HepG2 (cell line): ENCODE data around the gene SNRNP48. TPM values are rescaled to one million over a fixed set of nuclear protein-coding genes. Genes with fewer than 3 reads are reported as not detected.

Source experiments
- BCL6 ChIP-seq: IDR thresholded peaks from 2 replicates; pipeline ENCODE4 v1.6.1; 2016; ENCODE audit warnings: missing genetic modification reagents, missing compliant biosample characterization
- DNMT1 ChIP-seq: sonication (generic); formaldehyde crosslinking; IDR thresholded peaks from 2 replicates; pipeline ENCODE4 v1.5.1; 2020; ENCODE audit warnings: mild to moderate bottlenecking, missing genetic modification reagents
- DPF2 ChIP-seq: sonication (generic); formaldehyde crosslinking; IDR thresholded peaks from 2 replicates; pipeline ENCODE4 v1.4.0; 2020; ENCODE audit warnings: mild to moderate bottlenecking, low read depth, missing genetic modification reagents, borderline replicate concordance
- DR1 ChIP-seq: sonication (generic); formaldehyde crosslinking; IDR thresholded peaks from 2 replicates; pipeline ENCODE4 v1.8.0; 2021; ENCODE audit warnings: mild to moderate bottlenecking, missing genetic modification reagents, inconsistent platforms
- EHMT2 ChIP-seq: fragments of 200-600 bp; sonication (generic); IDR thresholded peaks from 2 replicates; pipeline ENCODE4 v1.7.0; 2017; ENCODE audit warnings: antibody characterized with exemption, low read depth, low read length, borderline replicate concordance
- HIVEP1 ChIP-seq: sonication (generic); formaldehyde crosslinking; IDR thresholded peaks from 2 replicates; pipeline ENCODE4 v1.4.0; 2020; ENCODE audit warnings: mild to moderate bottlenecking, missing genetic modification reagents
- PAWR ChIP-seq: sonication (generic); formaldehyde crosslinking; IDR thresholded peaks from 2 replicates; pipeline ENCODE4 v1.4.0; 2020; ENCODE audit warnings: missing genetic modification reagents, mild to moderate bottlenecking, borderline replicate concordance
- SIN3B ChIP-seq: fragments of 150-350 bp; IDR thresholded peaks from 2 replicates; pipeline ENCODE4 v1.6.1; 2014; ENCODE audit warnings: low read length
- SRSF1 ChIP-seq: fragments of 200-400 bp; formaldehyde crosslinking; optimal IDR thresholded peaks from 2 replicates; pipeline ENCODE3; 2017; ENCODE audit warnings: mild to moderate bottlenecking, low read depth, low read length, moderate library complexity
- SRSF9 ChIP-seq: fragments of 200-400 bp; formaldehyde crosslinking; IDR thresholded peaks from 2 replicates; pipeline ENCODE4 v1.6.1; 2018; ENCODE audit warnings: borderline replicate concordance, mild to moderate bottlenecking, low read depth, low read length; ENCODE audit not compliant: insufficient read depth, poor library complexity, severe bottlenecking
- TIGD3 ChIP-seq: sonication (generic); formaldehyde crosslinking; IDR thresholded peaks from 2 replicates; pipeline ENCODE4 v1.5.1; 2020; ENCODE audit warnings: mild to moderate bottlenecking, missing genetic modification reagents, borderline replicate concordance
- ZBTB39 ChIP-seq: sonication (generic); formaldehyde crosslinking; IDR thresholded peaks from 2 replicates; pipeline ENCODE4 v1.5.0; 2020; ENCODE audit warnings: missing genetic modification reagents
- ZFAT ChIP-seq: sonication (generic); formaldehyde crosslinking; conservative IDR thresholded peaks from 2 replicates; pipeline ENCODE4 v1.8.1; 2023; ENCODE audit warnings: missing genetic modification reagents, inconsistent platforms
- ZFP62 ChIP-seq: sonication (generic); formaldehyde crosslinking; IDR thresholded peaks from 2 replicates; pipeline ENCODE4 v1.4.0; 2020; ENCODE audit warnings: missing genetic modification reagents
- ZNF333 ChIP-seq: sonication (generic); formaldehyde crosslinking; IDR thresholded peaks from 2 replicates; pipeline ENCODE4 v1.4.0; 2020; ENCODE audit warnings: mild to moderate bottlenecking, missing genetic modification reagents, borderline replicate concordance
- ZNF496 ChIP-seq: sonication (generic); formaldehyde crosslinking; IDR thresholded peaks from 2 replicates; pipeline ENCODE4 v1.8.1; 2023; ENCODE audit warnings: mild to moderate bottlenecking, moderate library complexity, missing genetic modification reagents; ENCODE audit not compliant: insufficient replicate concordance
- ZNF567 ChIP-seq: sonication (generic); formaldehyde crosslinking; IDR thresholded peaks from 2 replicates; pipeline ENCODE4 v1.8.1; 2023; ENCODE audit warnings: mild to moderate bottlenecking, missing genetic modification reagents, borderline replicate concordance
- ZNF609 ChIP-seq: sonication (generic); formaldehyde crosslinking; IDR thresholded peaks from 2 replicates; pipeline ENCODE4 v1.4.0; 2020; ENCODE audit warnings: mild to moderate bottlenecking, missing genetic modification reagents, borderline replicate concordance
- ZNF777 ChIP-seq: sonication (generic); formaldehyde crosslinking; IDR thresholded peaks from 2 replicates; pipeline ENCODE4 v1.4.0; 2020; ENCODE audit warnings: missing genetic modification reagents
- ZSCAN5A ChIP-seq: sonication (generic); formaldehyde crosslinking; IDR thresholded peaks from 2 replicates; pipeline ENCODE4 v1.8.0; 2022; ENCODE audit warnings: mild to moderate bottlenecking, missing genetic modification reagents, borderline replicate concordance
- polyA plus RNA-seq, 8 experiments: library from polyadenylated mRNA; depleted of rRNA in 3 of 8; stranded (reverse) in 7 of 8; unstranded in 1 of 8; fragments of >200 nt; fragmentation: Illumina TruSeq in 4 of 8; extraction: Trizol in 4 of 8; gene quantifications; 2 replicates each; pipeline versions ENCODE4 v1.2.1 to v1.2.3, GENCODE V29; 2011 to 2016; ENCODE audit warnings: low read depth in 4 of 8, missing spikeins in 1 of 8, mixed read lengths in 1 of 8; ENCODE audit not compliant: insufficient read depth in 1 of 8
- total RNA-seq, 5 experiments: library from RNA; depleted of rRNA; stranded (reverse); fragments of >200 nt; fragmentation: Illumina TruSeq; extraction: Trizol; gene quantifications; 2 replicates each; pipeline ENCODE4 v1.2.3, GENCODE V29; 2016; ENCODE audit warnings: low read depth in 1 of 5

The SNRNP48 gene
- total and polyA plus RNA-seq, 2 of the 13 experiments (the other 11 are each of a cell fraction or from before 2014, with no cell fraction given), result 17.5 to 47.5 TPM

- no peak for TF ChIP-seq ZBTB39 (CRISPR knock-in tag)
- no peak for TF ChIP-seq SIN3B
- no peak for TF ChIP-seq ZNF777 (CRISPR knock-in tag)
- TF ChIP-seq DPF2, result no peak
- no peak for TF ChIP-seq EHMT2
- TF ChIP-seq DR1, result no peak
- TF ChIP-seq ZSCAN5A (CRISPR knock-in tag), result no peak
- no peak for TF ChIP-seq SRSF1
- no peak; the same call in 1 of the 2 replicates for TF ChIP-seq BCL6 (CRISPR knock-in tag)
- TF ChIP-seq PAWR (CRISPR knock-in tag), result no peak
- TF ChIP-seq SRSF9, result no peak
- TF ChIP-seq ZNF609 (CRISPR knock-in tag), result no peak
- no peak for TF ChIP-seq ZFP62 (CRISPR knock-in tag)
- TF ChIP-seq ZNF333, result no peak
- no peak for TF ChIP-seq ZNF567 (CRISPR knock-in tag)
- no peak for TF ChIP-seq HIVEP1 (CRISPR knock-in tag)
- no peak for TF ChIP-seq ZFAT
- no peak for TF ChIP-seq ZNF496
- TF ChIP-seq DNMT1 (CRISPR knock-in tag), result no peak
- TF ChIP-seq TIGD3 (CRISPR knock-in tag), result no peak
Measured at GRCh38 chr6:7580927-7581618, 8.9 kb upstream of the SNRNP48 start (continued).
